ENCODE measurements around the gene ADGRA1.
"Not testable (repeated sequence)": the region's sequence is repeated elsewhere in the genome, so short reads cannot be mapped to it uniquely, and the experiment has no call there.

Gene ADGRA1

GRCh38 chr10:133143546-133143945, 55.8 kb downstream of the ADGRA1 start:
- no peak for DNase-seq (ENCODE audit: low read depth)

- DNase-seq (ENCODE audit: low read depth) = no peak
Observed at GRCh38 chr10:133144771-133145170, 57.0 kb downstream of the ADGRA1 start.

- DNase-seq (ENCODE audit: low read depth) = no peak
Observed at GRCh38 chr10:133150226-133150625, 62.5 kb downstream of the ADGRA1 start.

- no peak for DNase-seq (ENCODE audit: low read depth)
Observed at GRCh38 chr10:133150656-133151055, 62.9 kb downstream of the ADGRA1 start.

GRCh38 chr10:133151071-133151470, 63.3 kb downstream of the ADGRA1 start:
- not testable (repeated sequence) for DNase-seq (ENCODE audit: low read depth)

GRCh38 chr10:133151543-133151972, 63.8 kb downstream of the ADGRA1 start:
- no peak for DNase-seq (ENCODE audit: low read depth)

- DNase-seq (ENCODE audit: low read depth) = no peak
Observed at GRCh38 chr10:133154411-133154810, 66.7 kb downstream of the ADGRA1 start.

- DNase-seq (ENCODE audit: low read depth) = no peak
Observed at GRCh38 chr10:133154996-133155778, 67.5 kb downstream of the ADGRA1 start.

GRCh38 chr10:133156674-133157579, 69.2 kb downstream of the ADGRA1 start:
- no peak for DNase-seq (ENCODE audit: low read depth)

- no peak for DNase-seq (ENCODE audit: low read depth)
Observed at GRCh38 chr10:133157662-133158436, 70.1 kb downstream of the ADGRA1 start.

GRCh38 chr10:133158437-133158755, 70.7 kb downstream of the ADGRA1 start:
- no peak for DNase-seq (ENCODE audit: low read depth)

GRCh38 chr10:133158756-133159610, 71.3 kb downstream of the ADGRA1 start:
- DNase-seq (ENCODE audit: low read depth) = no peak

GRCh38 chr10:133159611-133159949, 71.9 kb downstream of the ADGRA1 start:
- no peak for DNase-seq (ENCODE audit: low read depth)

- no peak for DNase-seq (ENCODE audit: low read depth)
Observed at GRCh38 chr10:133159950-133160825, 72.5 kb downstream of the ADGRA1 start, which contains the start of gene KNDC1. KNDC1 (plus strand) TSS chr10:133160219; CDS start chr10:133160468, 249 bp downstream.

- DNase-seq (ENCODE audit: low read depth) = no peak
Observed at GRCh38 chr10:133160826-133161471, 73.2 kb downstream of the ADGRA1 start.

GRCh38 chr10:133161486-133162109, 73.9 kb downstream of the ADGRA1 start:
- no peak for DNase-seq (ENCODE audit: low read depth)

GRCh38 chr10:133162178-133162909, 74.6 kb downstream of the ADGRA1 start:
- DNase-seq (ENCODE audit: low read depth) = no peak

All from stimulated activated CD8-positive, alpha-beta memory T cell treated with anti-CD3 and anti-CD28 coated beads, Interleukin-15, amount 100 ng/mL, for 24 hours (primary cell).